GM12878 (cell line): ENCODE results near the gene PLAGL1. TPM values are rescaled to one million over a fixed set of nuclear protein-coding genes. Genes with fewer than 3 reads are reported as not detected.

Experiments
- ATAC-seq: fragments of 200-7000 bp; cut with Tn5 transposase; 3 replicates; pipeline ENCODE4 v1.9.1; 2020; ENCODE audit warnings: mild to moderate bottlenecking, moderate library complexity
- BruUV-seq: library from RNA; stranded (reverse); fragments of 400-500 nt; replicated peaks from 2 replicates; lab custom pipeline; 2021; lab: Mats Ljungman, UMichigan
- CTCF ChIA-PET: fragments of 300-600 bp; sonication (Branson Sonifier 250); formaldehyde crosslinking; extraction: SDS; loops from one replicate; lab custom pipeline; 2021; ENCODE audit warnings: inconsistent platforms; lab: Yijun Ruan, JAX
- POLR2A ChIA-PET: fragments of 350-600 bp; formaldehyde crosslinking; extraction: SDS; loops from one replicate; lab custom pipeline; 2021; ENCODE audit warnings: inconsistent platforms; lab: Charles Lee
- RAD21 ChIA-PET: fragments of 300-600 bp; sonication (Branson Sonifier 250); formaldehyde crosslinking; loops from one replicate; lab custom pipeline; 2023; ENCODE audit warnings: antibody characterized with exemption; ENCODE audit not compliant: unreplicated experiment; lab: Charles Lee
- SMC1A ChIA-PET: fragments of 300-600 bp; sonication (Branson Sonifier 250); formaldehyde crosslinking; loops from one replicate; lab custom pipeline; 2023; ENCODE audit not compliant: unreplicated experiment, uncharacterized antibody; lab: Charles Lee
- DNase-seq: peaks from one replicate; pipeline ENCODE4 v3.0.0-alpha.2; 2011; ENCODE audit warnings: low read depth, low spot score
- FAIRE-seq: peaks from 3 replicates; lab custom pipeline; 2011; peaks lifted over from hg19 to GRCh38; lab: Jason Lieb, UNC
- H2AFZ ChIP-seq: 2 replicates; pipeline ENCODE4 v1.6.0; 2011; ENCODE audit warnings: low read depth, low read length, control low read depth; ENCODE audit not compliant: control insufficient read depth
- H3K27ac ChIP-seq: 2 replicates; pipeline ENCODE4 v1.5.1; 2011; ENCODE audit warnings: control low read depth; ENCODE audit not compliant: control insufficient read depth, insufficient read depth
- H3K27me3 ChIP-seq, 2 experiments: replicated peaks in 1 of 2; 2 replicates each; pipeline versions ENCODE4 v1.6.0 to v1.6.1; 2011; ENCODE audit warnings: low read length in 1 of 2; ENCODE audit not compliant: control insufficient read depth in 2 of 2, insufficient read depth in 2 of 2
- H3K36me3 ChIP-seq, 2 experiments: 2 replicates each; pipeline ENCODE4 v1.5.1; 2011; ENCODE audit warnings: low read length in 1 of 2; ENCODE audit not compliant: control insufficient read depth in 2 of 2, insufficient read depth in 2 of 2
- H3K4me1 ChIP-seq: 2 replicates; pipeline ENCODE4 v1.6.1; 2011; ENCODE audit warnings: mild to moderate bottlenecking, low read length, moderate library complexity, mixed read lengths; ENCODE audit not compliant: control insufficient read depth, insufficient read depth
- H3K4me2 ChIP-seq: 2 replicates; pipeline ENCODE4 v1.6.0; 2011; ENCODE audit warnings: control low read depth; ENCODE audit not compliant: control insufficient read depth, insufficient read depth
- H3K4me3 ChIP-seq: fragments of 200-600 bp; sonication (generic); 2 replicates; pipeline ENCODE4 v1.5.1; 2016
- H3K79me2 ChIP-seq: 2 replicates; pipeline ENCODE4 v1.6.0; 2011; ENCODE audit warnings: low read length; ENCODE audit not compliant: control insufficient read depth, insufficient read depth
- H3K9ac ChIP-seq: 2 replicates; pipeline ENCODE4 v1.8.0; 2011; ENCODE audit warnings: low read length, control low read depth, mixed read lengths; ENCODE audit not compliant: control insufficient read depth, insufficient read depth
- H3K9me3 ChIP-seq: replicated peaks from 3 replicates; pipeline ENCODE4 v1.5.1; 2011; ENCODE audit warnings: mild to moderate bottlenecking, low read length; ENCODE audit not compliant: control insufficient read depth, insufficient read depth
- H4K20me1 ChIP-seq: 2 replicates; pipeline ENCODE4 v1.6.0; 2011; ENCODE audit not compliant: control insufficient read depth, insufficient read depth
- CUX1 ChIP-seq: IDR thresholded peaks from 2 replicates; pipeline ENCODE4 v1.6.1; 2012; ENCODE audit warnings: improper control_type of control experiment, low read depth, low read length; ENCODE audit not compliant: insufficient replicate concordance
- FOXM1 ChIP-seq: IDR thresholded peaks from 2 replicates; pipeline ENCODE4 v1.6.1; 2012; ENCODE audit warnings: low read depth, mild to moderate bottlenecking, inconsistent platforms, low read length, moderate library complexity
- GATAD2B ChIP-seq: fragments of 450-650 bp; conservative IDR thresholded peaks from 2 replicates; pipeline ENCODE4 v1.6.1; 2017; ENCODE audit warnings: low read depth, mild to moderate bottlenecking, moderate library complexity
- IKZF2 ChIP-seq, 2 experiments: fragments of 450-650 bp; IDR thresholded peaks; 2 replicates each; pipeline ENCODE4 v1.6.1; 2017; ENCODE audit warnings: mild to moderate bottlenecking in 2 of 2, moderate library complexity in 2 of 2
- IRF3 ChIP-seq: fragments of 450-650 bp; IDR thresholded peaks from 2 replicates; pipeline ENCODE4 v1.6.1; 2014; ENCODE audit warnings: mild to moderate bottlenecking
- MTA3 ChIP-seq: IDR thresholded peaks from 2 replicates; pipeline ENCODE4 v1.6.1; 2012; ENCODE audit warnings: low read length, inconsistent platforms, borderline replicate concordance
- PRDM15 ChIP-seq: fragments of 450-650 bp; formaldehyde crosslinking; IDR thresholded peaks from 2 replicates; pipeline ENCODE4 v1.4.0; 2020; ENCODE audit warnings: mild to moderate bottlenecking, moderate library complexity
- RAD21 ChIP-seq: IDR thresholded peaks from 2 replicates; pipeline ENCODE4 v1.6.1; 2011; ENCODE audit warnings: mild to moderate bottlenecking, low read depth, low read length, moderate library complexity; ENCODE audit not compliant: insufficient read depth
- SREBF2 ChIP-seq: IDR thresholded peaks from 2 replicates; pipeline ENCODE4 v1.6.1; 2012; ENCODE audit warnings: mild to moderate bottlenecking, low read length
- YBX1 ChIP-seq: fragments of 450-650 bp; IDR thresholded peaks from 2 replicates; pipeline ENCODE4 v1.6.1; 2016; ENCODE audit warnings: antibody characterized with exemption
- ZBED1 ChIP-seq: IDR thresholded peaks from 2 replicates; pipeline ENCODE4 v1.6.1; 2016; ENCODE audit warnings: borderline replicate concordance
- ZNF274 ChIP-seq: IDR thresholded peaks from one replicate; pipeline ENCODE4 v1.8.0; 2011; ENCODE audit not compliant: insufficient read length, insufficient read depth
- ZNF622 ChIP-seq: fragments of 450-650 bp; IDR thresholded peaks from 2 replicates; pipeline ENCODE4 v1.6.1; 2017; ENCODE audit warnings: mild to moderate bottlenecking, inconsistent platforms
- WGBS: methylation state at CpG from one replicate; pipeline ENCODE4 v1.1.6; 2016; ENCODE audit warnings: low lambda C conversion rate; ENCODE audit not compliant: insufficient replicate concordance, insufficient coverage; ENCODE audit errors: missing lambda C conversion rate; 5-methylcytosine and 5-hydroxymethylcytosine counted together
- in situ Hi-C: fragments of 300-500 bp; cut with MboI; formaldehyde crosslinking; loops from 9 replicates; pipeline ENCODE4 v1.14.3; 2018; ENCODE audit warnings: mixed read lengths
- intact Hi-C: fragments of 100-400 bp; cut with micrococcal nuclease; formaldehyde crosslinking; loops from one replicate; pipeline ENCODE4 v1.14.2; 2022; ENCODE audit not compliant: unreplicated experiment
- polyA plus RNA-seq, 11 experiments: library from polyadenylated mRNA; depleted of rRNA in 4 of 11; unstranded in 6 of 11; stranded (reverse) in 5 of 11; fragments of >200 nt; fragmentation: Nextera tagmentation in 4 of 11; fragmentation: Illumina TruSeq in 1 of 11; extraction: Ambion mirVana in 4 of 11; extraction: Trizol in 1 of 11; gene quantifications; 1 replicate in 1 of 11; 2 replicates in 10 of 11; pipeline versions ENCODE4 v1.2.1 to v1.2.3, GENCODE V29; 2011 to 2016; ENCODE audit warnings: inconsistent platforms in 2 of 11, missing spikeins in 2 of 11, low read depth in 1 of 11
- total RNA-seq, 4 experiments: library from RNA; depleted of rRNA in 3 of 4; stranded (reverse); fragments of >200 nt in 3 of 4; fragmentation: Illumina TruSeq in 1 of 4; extraction: Trizol in 1 of 4; gene quantifications; 2 replicates each; pipeline versions ENCODE4 v1.2.1 to v1.2.3, GENCODE V29; 2013 to 2021

PLAGL1 gene
- total and polyA plus RNA-seq, 10 of the 15 experiments (the other 5 are each of a cell fraction or from before 2014, with no cell fraction given) = 2.6 to 19.1 (median 5.7) TPM

GRCh38 chr6:144033816-144034735 lies 26.0 kb upstream of the PLAGL1 start:
- in situ Hi-C loops = no loop called here
- intact Hi-C loops = no loop called here
- ATAC-seq (no peak), DNase-seq (no peak), FAIRE-seq (no peak)
- Histone ChIP-seq H3K4me1 (no peaks in the 10 kb centered on the region; the same call in 1 of the 2 replicates), H3K79me2 (no peaks in the 10 kb centered on the region), H2AFZ (no peak overlapping the region), H3K36me3 (no peaks in the 10 kb centered on the region), H3K27me3 (no peaks in the 10 kb centered on the region), H3K9ac (no peak overlapping the region), H3K4me2 (no peak overlapping the region), H3K4me3 (no peak overlapping the region), H3K27ac (no peak overlapping the region), H3K9me3 (peaks cover 2% of the 10 kb centered on the region; the same call in 2 of the 3 replicates), H4K20me1 (no peaks in the 10 kb centered on the region)
- CTCF ChIA-PET = interaction anchor here (0.9 to 1.9 kb wide), 4 partner anchors 8 to 21 kb away, joined by 3 to 8 read pairs (median 3); no protein-coding TSS in a partner anchor
- BruUV-seq = no TSS peak
- 56% methylated on average over 4 of the region's 4 CpGs for WGBS
- POLR2A ChIA-PET = interaction anchor here (0.9 kb wide), 1 partner anchor 20 kb away, joined by 3 read pairs; no protein-coding TSS in a partner anchor
- SMC1A ChIA-PET = interaction anchor here (0.6 to 1.1 kb wide), 3 partner anchors 92 to 439 kb away, joined by 3 to 4 read pairs (median 3); no protein-coding TSS in a partner anchor
- RAD21 ChIA-PET = interaction anchor here (1.0 kb wide), 1 partner anchor 94 kb away, joined by 4 read pairs; no protein-coding TSS in a partner anchor
- TF ChIP-seq IKZF2 (IDR thresholded peaks at IDR 0.05) = no peak
- no peak for TF ChIP-seq ZNF274
- no peak for TF ChIP-seq IRF3
- no peak for TF ChIP-seq GATAD2B
- TF ChIP-seq CUX1 = no peak
- TF ChIP-seq ZBED1 = no peak
- no peak for TF ChIP-seq MTA3
- TF ChIP-seq SREBF2 = no peak
- TF ChIP-seq RAD21 = no peak
- no peak for TF ChIP-seq YBX1
- TF ChIP-seq FOXM1 = no peak
- no peak for TF ChIP-seq PRDM15 (CRISPR knock-in tag)
- TF ChIP-seq ZNF622 = no peak
